GM19328 (cell line): ENCODE measurements around the gene KIF16B.
"Not testable (repeated sequence)": the region's sequence is repeated elsewhere in the genome, so short reads cannot be mapped to it uniquely, and the experiment has no call there.

Source experiments
- ATAC-seq: cut with Tn5 transposase; IDR thresholded peaks from one replicate; pipeline ENCODE4 v1.9.1; 2021; ENCODE audit warnings: mild to moderate bottlenecking, moderate library complexity; ENCODE audit not compliant: unreplicated experiment

Gene KIF16B

DNA sequence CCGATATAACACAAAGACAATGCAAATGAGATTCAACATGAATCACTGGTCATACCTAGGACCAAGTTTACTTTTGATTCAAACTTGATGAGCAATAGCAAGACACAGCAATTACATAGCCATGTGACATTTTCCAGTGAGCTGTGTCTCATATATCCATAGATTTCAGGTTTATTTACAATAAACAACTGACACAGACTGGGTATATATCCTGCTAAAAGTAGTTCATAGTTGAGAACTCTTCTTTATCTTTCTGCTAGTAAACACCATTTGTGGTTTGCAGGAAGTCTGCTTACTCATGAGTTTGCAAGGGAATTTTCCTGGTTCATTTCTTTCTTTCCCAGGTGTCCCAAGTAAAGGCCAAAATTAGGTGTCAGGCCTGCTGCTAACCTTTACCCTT, 343.4 kb downstream of the KIF16B start:
- ATAC-seq, result no peak

DNA sequence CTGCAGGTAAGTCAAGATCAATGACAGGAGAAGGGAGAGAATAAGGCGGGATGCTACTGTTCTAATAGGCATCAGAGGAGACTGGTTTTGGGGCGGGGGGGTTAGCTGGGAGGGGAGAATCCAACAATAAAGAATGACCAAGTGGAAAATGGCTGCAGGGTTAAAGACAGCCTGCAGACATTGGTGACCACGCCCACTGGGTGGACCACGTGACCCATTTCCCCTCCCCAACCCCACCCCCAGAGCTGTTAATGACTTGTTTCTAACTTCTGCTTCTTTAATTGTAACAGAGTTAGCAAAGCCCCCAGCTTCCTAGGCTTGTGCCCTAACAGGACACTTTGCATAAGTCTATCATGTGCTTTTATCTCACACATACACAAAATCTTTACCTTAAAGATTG, 344.5 kb downstream of the KIF16B start:
- ATAC-seq, result no peak

DNA sequence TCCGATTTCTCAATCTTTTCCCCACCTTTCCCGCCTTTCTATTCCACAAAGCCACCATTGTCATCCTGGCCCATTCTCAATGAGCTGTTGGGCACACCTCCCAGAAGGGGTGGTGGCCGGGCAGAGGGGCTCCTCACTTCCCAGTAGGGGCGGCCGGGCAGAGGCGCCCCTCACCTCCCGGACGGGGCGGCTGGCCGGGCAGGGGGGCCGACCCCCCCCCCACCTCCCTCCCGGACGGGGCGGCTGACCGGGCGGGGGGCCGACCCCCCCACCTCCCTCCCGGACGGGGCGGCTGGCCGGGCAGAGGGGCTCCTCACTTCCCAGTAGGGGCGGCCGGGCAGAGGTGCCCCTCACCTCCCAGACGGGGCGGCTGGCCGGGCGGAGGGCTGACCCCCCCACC, 346.3 kb downstream of the KIF16B start:
- not testable (repeated sequence) for ATAC-seq

DNA sequence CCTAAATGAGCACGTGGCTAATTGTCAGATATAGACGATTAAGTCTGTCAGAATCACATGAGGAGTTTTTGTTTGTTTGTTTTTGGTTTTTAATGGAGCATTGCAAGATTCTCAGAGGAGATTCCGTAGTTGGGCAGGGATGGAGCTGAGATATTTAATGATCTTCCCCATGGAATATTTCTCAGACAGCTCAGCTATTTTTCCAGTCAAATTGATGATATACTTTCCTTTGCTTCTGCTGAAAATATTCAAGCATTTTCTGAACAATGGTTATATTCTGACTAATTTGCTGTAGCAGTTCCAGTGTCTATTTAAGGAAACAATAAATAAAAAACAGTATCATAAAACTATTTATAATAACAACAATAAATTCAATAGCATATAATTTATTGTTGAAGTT, 348.4 kb downstream of the KIF16B start:
- ATAC-seq, result no peak

DNA sequence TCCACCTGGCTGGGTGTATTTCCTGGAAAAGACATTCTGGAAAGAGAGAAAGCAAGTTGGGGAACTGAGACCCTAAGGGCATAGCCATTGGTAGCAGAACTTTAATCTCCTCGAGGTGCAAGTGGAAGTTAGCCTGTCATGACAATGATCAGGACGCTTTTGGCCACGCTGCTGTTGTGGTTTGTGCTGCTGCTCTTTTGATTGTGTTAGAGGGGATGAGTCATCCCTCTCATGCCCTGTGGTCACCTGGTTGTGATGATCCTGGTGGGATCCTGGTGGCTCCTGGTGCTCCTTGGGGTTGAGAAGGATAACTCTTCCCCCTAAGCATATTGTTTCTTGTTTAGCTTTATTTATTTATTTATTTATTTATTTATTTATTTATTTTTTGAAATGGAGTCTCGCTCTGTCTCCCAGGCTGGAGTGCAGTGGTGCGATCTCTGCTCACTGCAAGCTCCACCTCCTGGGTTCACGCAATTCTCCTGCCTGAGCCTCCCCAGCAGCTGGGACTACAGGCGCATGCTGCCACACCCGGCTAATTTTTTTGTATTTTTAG, 350.3 kb downstream of the KIF16B start:
- no peak for ATAC-seq
